Measurements from ENCODE around the gene ATF7IP2.
"Not testable (repeated sequence)": the region's sequence is repeated elsewhere in the genome, so short reads cannot be mapped to it uniquely, and the experiment has no call there.

The ATF7IP2 gene

DNA sequence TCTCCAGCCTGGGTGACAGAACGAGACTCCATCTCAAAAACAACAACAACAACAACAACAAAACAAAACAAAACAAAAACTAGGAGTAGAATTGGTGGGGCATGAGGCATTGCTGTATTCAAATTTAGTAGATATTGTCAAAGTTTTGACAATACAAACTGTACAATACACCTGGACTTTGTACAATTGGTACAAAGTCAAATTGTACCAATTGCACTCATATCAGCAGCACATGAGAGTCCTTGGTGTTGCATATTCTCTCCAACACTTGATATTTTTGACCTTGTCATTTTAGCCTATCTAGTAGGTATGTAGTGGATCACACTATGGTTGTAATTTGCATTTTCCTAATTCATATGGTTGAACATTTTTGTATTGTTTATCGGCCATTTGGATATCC lies 14.3 kb upstream of the ATF7IP2 start:
- no peak for DNase-seq (ENCODE audit: low spot score)

DNA sequence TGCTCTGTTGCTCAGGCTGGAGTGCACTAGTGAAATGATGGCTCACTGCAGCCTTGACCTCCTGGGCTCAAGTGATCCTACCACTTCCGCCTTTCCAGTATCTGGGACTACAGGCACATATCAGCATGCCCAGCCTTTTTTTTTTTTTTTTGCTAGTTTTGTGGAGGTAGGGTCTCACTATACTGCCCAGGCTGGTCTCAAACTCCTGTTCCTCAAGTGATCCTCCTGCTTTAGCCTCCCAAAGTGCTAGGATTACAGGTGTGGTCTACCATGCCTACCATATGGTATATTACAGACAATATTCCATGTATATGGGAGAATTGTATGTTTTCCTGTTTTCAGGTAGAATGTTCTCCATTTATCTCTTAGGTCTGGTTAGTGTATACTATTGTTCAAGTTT lies 12.3 kb upstream of the ATF7IP2 start:
- DNase-seq (ENCODE audit: low spot score): no peak

DNA sequence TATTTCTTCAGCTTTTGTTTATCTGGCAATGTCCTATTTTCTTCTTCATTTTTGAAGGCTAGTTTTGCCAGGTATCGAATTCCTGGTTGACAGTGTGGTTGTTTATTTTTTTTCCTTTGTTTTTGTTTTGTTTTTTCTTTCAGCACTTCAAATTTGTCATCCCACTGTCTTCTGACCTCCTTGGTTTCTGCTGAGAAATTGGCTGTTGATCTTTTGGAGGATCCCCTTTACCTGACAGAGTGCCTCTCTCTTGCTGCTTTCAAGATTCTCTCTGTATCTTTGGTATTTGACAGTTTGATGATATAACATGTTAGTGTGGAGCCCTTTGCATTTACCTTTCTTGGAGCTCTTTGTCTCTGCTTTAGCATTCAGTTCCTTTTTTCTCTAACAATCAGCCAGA lies 9.6 kb upstream of the ATF7IP2 start:
- no peak for DNase-seq (ENCODE audit: low spot score)

DNA sequence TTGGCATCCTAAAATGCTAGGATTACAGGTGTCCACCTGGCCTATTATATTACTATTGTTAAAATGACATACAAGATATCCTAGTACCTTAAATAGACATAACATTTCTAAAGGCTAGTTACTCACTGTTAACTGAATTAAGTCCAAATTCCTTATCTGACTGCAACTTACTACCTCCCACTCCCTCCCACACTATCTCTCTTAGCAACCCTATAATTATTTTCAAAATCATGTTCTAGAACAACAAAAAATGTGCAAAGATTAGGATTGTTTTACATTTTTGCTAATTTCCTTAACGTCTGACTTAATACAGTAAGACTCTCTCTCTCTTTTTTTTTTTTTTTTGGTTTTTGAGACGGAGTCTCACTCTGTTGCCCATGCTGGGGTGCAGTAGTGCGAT lies 2.2 kb upstream of the ATF7IP2 start:
- no peak for DNase-seq (ENCODE audit: low spot score)

DNA sequence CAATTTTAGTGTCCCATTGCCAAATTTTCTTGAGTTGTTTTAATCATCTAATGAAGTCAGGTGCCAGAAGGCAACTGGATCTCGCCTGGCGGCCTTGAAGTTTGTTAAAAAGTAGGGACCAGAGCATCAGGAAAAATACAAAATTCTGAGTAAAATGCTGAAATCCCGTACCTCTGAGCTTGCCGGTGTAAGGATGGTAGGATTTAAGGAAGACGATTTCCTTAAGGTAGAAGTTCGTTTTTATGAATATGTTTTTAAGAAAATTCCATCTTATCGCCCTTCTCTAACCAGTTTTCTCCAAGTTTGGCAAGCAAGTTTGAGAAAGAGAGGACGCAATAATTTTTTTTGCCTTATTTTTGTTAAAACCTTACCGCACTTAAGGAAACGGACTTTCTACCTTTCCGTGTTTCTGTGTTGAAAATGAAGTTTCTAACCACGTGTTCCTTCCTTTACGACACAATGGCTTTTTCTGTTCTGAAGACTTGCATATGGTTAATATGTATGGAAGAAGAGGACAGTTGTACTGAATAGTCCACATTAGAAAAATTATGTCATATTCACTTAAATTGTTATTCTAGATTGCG lies 748 bp downstream of the ATF7IP2 start:
- no peak for DNase-seq (ENCODE audit: low spot score)

DNA sequence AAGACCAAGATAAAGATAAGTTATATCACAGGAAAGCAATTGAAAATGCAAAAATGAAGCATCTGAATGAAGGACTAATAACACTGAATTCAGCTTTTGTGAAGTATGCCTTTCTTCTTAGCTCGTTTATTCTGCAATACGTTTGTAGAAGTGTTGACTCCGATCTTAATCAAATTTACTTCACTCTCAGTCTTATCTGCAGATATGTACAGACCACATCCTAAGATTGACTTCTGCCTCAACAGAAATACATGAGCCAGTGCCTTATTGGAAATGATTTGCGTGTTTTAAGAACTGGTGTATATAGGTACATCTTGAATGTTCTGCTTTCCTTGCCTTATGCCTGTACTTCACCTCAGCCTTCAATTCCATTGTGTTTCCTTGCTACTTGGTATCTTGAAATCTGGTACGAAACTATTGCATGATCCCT lies 1.3 kb downstream of the ATF7IP2 start:
- DNase-seq (ENCODE audit: low spot score): no peak

DNA sequence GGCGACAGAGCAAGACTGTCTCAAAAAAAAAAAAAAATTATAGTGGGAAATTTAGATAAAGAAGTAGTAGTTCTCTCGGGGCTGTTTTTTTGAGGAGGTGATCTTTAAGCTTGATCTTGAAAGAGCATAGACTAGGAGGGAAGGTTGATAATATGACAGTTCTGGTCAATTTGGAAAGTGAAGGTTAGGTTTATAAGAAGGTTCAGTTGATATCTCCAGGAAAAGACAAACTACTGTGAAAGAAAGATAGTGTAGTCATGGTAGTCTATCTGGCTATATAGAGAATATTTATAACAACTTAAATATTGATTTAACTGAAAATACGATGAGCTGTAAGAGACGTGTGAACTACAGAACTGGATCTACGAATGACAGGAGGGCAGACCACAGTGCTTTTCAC lies 3.1 kb downstream of the ATF7IP2 start:
- no peak for DNase-seq (ENCODE audit: low spot score)

DNA sequence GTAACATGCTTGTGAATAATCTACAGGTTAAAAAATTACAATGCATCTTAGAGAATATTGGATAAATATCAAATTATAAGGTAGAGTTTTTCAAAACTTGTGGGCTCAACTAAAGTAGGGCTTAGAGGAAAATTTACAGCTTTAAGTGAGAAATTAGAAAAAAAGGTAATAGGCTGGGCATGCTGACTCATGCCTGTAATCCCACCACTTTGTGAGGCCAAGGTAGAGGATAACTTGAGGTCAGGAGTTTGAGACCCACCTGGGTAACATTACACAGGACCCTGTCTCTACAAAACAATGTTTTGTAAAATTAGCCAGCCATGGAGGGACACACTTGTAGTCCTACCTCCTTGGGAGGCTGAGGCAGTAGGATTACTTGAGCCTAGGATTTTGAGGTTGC lies 4.5 kb downstream of the ATF7IP2 start:
- no peak for DNase-seq (ENCODE audit: low spot score)

DNA sequence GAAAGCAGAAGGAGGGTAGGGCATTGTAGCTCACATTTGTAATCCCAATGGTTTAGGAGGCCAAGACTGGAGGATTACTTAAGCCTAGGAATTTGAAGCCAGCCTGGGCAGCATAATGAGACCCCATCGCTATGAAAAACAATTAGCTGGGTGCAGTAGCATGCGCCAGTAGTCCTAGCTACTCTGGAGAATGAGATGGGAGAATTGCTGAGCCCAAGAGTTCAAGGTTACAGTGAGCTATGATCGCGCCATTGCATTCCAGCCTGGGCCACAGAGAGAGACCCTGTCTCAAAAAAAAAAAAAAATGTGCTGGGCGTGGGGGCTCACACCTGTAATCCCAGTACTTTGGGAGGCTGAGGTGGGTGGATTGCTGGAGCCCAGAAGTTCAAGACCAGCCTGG lies 5.0 kb downstream of the ATF7IP2 start:
- DNase-seq (ENCODE audit: low spot score): no peak

DNA sequence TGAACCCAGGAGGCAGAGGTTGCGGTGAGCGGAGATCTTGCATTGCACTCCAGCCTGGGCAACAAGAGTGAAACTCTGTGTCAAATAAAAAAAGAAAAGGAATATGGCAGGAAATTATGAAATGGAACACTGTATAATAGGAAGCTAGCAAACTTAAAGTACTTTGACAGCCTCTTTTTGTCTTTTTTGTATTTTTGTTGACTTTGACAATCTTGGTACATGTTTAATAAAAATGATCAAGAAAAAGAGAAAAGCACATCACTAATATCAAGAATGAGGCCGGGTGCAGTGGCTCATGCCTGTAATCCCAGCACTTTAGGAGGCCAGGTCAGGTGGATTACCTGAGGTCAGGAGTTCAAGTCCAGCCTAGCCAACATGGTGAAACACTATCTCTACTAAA lies 5.5 kb downstream of the ATF7IP2 start:
- no peak for DNase-seq (ENCODE audit: low spot score)

DNA sequence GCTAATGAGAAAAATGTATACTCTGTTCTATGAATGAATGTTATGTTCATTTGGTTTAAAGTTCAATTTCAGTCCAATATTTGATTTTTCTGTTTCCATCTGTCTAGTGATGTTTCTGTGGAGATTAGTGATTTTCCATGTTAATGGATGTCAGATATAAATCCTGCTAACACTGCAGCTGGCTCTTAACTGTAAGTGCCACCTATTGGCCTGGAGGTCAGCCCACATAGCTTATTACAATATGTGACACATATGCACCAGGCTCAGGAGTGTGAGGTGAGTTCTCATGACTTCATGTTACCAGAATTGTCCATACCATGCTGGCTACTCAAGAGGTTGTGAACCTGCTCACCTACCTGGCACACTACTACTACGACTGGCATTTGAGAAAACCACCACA lies 17.1 kb downstream of the ATF7IP2 start:
- DNase-seq (ENCODE audit: low spot score): no peak

DNA sequence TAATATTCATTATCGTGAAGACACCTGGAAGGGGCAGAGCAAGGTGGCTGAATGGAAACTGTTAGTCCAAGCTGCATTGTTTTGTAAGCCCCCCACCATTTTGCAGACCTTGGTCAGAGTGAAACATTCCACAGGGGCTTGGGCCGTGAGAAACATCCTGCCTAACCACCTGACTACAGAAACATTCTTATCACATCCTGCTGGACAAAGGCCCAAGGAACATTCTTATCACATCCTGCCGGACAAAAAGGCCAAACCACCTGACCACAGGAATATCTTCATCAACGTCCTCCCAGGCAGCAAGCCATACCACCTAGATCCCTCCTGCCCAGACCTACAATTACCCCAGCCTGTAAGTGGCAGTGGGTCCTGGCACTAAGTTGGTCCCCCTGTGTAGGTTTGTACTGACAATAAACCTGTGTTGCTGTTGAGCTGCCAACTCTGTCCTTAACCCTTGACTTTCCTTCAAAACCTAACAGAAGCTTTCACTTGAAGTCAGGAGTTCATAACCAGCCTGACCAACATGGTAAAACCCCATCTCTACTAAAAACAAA lies 19.6 kb downstream of the ATF7IP2 start:
- no peak for DNase-seq (ENCODE audit: low spot score)

DNA sequence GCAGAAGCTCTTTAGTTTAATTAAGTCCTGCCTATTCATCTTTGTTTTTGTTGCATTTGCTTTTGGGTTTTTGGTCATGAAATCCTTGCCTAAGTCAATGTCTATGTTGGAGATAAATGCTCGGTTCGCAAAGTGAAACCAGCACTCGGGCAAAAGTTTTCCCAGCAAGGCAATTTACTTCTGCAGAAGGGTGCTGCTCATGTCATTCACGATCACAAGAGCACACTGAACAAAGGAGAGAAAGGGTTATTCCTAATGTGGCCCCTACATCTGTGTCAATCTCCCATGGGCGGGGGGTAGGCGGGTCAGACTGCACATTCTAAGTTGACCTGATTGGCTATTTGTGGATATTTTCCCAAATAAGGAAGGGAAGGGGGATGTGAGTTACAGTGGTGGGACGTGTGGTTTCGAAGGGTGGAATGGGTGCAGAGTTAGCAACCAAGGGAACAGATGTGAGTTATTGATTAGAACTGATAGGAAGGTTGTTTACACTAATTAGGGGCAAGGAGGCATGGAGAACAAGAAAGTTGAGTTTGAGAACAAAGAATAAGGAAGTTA lies 23.0 kb downstream of the ATF7IP2 start:
- DNase-seq (ENCODE audit: low spot score): no peak

DNA sequence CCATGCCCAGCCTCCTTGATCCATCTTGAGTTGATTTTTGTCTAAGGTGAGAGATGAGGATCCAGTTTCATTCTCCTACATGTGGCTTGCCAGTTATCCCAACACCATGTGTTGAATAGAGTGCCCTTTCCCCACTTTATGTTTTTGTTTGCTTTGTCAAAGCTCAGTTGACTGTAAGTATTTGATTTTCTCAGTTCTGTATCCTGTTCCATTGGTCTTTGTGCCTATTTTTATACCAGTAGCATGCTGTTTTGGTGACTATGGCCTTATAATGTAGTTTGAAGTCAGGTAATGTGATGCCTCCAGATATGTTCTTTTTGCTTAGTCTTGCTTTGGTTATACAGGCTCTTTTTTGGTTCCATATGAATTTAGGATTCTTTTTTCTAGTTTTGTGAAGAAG lies 23.9 kb downstream of the ATF7IP2 start:
- not testable (repeated sequence) for DNase-seq (ENCODE audit: low spot score)

DNA sequence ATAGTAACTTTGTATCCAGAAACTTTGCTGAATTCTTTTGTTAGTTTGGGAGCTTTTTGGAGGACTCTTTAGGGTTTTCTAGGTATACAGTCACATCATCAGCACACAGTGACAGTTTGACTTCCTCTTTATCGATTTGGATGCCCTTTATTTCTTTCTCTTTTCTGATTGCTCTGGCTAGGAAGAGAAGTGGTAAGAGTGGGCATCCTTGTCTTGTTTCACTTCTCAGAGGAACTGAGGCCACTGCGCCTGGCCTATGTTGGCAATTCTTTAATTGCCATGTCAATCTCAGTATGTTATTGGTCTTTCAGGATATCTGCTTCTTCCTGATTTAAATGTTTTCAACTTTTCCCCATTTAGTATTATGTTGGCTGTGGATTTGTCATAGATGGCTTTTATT lies 24.6 kb downstream of the ATF7IP2 start:
- DNase-seq (ENCODE audit: low spot score): no peak

DNA sequence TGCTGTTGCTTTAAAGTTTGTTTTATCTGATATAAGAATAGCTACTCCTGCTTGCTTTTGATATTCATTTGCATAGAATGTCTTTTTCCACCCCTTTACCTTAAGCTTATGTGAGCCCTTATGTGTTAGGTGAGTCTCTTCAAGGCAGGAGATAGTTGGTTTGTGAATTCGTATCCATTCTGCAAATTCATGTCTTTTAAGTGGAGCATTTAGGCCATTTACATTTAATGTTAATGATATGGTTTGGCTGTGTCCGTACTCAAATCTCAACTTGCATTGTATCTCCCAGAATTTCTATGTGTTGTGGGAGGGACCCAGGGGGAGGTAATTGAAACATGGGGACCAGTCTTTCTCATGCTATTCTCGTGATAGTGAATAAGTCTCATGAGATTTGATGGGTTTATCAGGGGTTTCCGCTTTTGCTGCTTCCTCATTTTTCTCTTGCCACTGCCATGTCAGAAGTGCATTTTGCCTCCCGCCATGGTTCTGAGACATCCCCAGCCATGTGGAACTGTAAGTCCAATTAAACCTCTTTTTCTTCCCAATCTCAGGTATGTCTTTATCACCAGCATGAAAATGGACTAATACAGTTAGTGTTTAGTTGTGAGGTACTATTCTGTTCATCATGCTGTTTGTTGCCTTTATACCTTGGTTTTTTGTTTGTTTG lies 27.2 kb downstream of the ATF7IP2 start:
- DNase-seq (ENCODE audit: low spot score): no peak

DNA sequence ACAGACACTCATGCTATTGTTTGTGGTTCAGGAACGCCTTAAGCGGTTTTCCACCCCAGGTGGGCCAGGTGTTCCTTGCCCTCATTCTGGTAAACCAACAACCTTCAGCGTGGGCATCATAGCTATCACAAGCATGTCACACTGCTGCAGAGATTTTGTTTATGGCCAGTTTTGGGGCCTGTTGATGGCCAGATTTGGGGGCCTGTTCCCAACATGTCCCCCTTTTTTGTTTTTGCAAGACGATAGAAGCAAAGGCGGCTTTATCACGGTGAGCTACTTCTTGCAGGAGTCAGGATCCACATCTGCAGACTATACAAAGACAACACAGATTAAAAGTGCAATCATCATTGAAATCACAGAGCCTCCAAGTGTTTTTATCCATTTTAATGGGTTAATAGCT lies 32.3 kb downstream of the ATF7IP2 start:
- not testable (repeated sequence) for DNase-seq (ENCODE audit: low spot score)

DNA sequence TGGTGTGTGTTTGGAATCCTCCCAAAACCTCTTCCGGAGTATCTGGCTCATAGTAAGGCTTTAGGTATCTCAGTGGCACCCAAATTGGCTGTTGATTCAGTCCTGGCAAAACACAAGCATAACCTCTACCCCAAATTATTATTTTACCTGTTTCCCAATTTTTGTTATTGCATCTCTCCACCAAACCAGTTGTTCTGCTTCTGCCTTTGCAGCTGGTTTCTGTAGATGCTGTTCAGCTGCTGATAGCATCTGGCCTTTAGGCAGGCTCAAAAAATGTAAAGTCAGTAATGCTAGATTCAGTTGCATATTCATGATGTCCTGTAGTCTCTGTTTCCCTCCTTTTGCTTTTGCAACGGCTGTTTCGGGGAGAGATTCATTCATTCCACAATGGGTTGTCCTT lies 33.8 kb downstream of the ATF7IP2 start:
- no peak for DNase-seq (ENCODE audit: low spot score)

DNA sequence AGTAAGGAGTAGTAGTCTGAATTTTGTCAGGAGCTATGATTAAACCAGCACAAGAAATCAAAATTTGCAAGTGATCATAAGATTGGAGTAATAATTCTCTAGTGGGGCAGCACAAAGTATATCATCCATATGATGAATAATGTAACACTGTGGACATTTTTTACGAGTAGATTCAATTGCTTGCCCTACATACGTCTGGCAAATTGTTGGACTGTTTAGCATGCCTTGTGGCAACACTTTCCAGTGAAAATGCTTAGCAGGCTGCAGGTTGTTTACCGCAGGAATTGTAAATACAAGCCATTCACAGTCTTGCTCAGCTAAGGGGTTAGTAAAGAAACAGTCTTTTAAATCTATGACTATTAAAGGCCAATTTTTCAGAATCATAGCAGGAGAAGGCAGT lies 35.7 kb downstream of the ATF7IP2 start:
- DNase-seq (ENCODE audit: low spot score): no peak

DNA sequence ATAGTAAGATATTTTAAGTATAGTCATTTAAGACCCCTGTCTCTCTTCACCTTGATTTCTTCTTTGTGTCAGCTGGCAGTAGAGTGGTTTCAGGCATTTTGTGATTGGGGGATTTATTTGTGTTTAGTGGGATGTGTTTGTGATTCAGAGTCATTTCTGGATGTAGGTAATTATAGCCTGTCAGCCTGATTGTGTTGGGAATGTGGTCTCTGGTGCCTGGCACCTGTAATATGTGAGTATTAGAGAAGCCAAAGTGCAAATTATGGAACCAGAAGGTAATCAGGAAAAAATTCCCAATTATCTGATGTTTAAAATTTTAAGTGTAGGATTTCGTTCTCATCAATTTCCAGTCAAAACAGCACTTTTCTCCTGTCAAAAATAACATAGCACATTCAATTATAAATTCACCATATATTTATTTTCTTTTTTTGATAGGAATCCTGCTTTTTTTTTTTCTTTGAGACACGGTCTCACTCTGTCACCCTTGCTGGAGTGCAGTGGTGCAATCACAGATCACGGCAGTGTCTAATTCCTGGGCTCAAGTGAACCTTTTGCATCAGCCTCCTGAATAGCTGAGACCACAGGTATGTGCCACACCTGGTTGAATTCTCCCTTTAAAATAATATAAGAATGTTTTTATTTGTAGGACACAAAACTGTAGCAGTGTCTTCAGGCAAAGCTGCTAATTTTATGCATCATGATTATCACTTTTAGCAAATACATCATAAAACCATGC lies 42.7 kb downstream of the ATF7IP2 start:
- DNase-seq (ENCODE audit: low spot score): no peak

DNA sequence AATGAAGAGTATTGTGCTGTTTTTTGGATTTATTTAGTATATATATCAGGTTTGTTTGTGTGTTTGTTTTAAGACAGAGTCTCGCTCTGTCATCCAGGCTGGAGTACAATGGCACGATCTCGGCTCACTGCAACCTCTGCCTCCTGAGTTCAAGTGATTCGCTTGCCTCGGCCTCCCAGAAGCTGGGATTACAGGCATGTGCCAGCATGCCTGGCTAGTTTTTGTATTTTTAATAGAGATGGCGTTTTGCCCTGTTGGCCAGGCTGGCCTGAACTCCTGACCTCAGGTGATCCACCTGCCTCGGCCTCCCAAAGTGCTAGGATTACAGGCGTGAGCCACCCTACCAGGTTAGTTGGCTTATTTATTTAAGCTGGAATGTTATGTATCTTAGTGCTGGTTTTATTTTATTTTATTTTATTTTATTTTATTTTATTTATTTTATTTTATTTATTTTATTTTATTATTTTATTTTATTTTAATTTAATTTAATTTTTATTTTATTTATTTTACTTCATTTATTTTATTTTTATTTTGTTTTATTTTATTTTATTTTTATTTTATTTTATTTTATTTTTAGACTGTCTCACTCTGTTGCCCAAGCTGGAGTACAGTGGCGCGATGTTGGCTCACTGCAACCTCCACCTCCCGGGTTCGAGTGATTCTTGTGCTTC lies 43.6 kb downstream of the ATF7IP2 start:
- DNase-seq (ENCODE audit: low spot score): not testable (repeated sequence)

DNA sequence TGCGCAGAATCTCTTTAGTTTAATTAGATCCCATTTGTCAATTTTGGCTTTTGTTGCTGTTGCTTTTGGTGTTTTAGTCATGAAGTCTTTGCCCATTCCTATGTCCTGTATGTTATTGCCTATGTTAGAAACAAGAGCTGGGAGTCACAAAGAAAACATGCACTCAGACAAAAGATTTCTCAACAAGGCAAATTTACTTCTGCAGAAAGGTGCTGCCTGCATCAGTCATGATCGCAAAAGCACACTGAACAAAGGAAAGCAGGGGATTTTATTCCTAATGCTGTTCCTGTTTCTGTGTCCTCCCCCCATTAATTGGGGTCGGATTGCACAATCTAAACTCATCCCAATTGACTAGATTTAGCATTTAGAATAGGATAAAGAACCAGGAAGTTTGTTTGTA lies 55.9 kb downstream of the ATF7IP2 start:
- no peak for DNase-seq (ENCODE audit: low spot score)

All from SK-N-DZ (cell line).